GM18498 (cell line): Measurements from ENCODE around the gene DMRT1.
"Not testable (repeated sequence)": the region's sequence is repeated elsewhere in the genome, so short reads cannot be mapped to it uniquely, and the experiment has no call there.

Source experiments
- ATAC-seq: cut with Tn5 transposase; IDR thresholded peaks from one replicate; pipeline ENCODE4 v1.9.1; 2021; ENCODE audit warnings: mild to moderate bottlenecking, moderate library complexity; ENCODE audit not compliant: unreplicated experiment

The DMRT1 gene

DNA sequence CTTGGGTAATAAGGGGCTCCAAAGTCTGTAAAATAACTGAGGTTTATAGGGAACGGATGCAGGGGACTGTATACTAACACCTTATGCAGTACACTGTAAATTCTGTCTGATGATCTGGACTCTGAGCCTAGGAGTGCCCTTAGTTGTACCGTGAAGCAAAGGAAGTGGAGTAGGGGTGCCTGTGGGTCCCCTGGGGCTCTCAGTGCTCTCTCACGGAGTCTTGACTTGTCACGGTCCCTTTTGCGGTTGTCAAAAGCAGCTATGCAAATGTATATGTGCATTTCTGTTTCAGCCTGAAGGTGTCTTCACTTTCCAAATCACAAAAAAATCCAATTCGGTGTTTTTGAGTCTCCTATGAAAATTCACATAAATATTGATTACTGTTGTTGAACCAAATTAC is 17.8 kb downstream of the DMRT1 start:
- peak; percentile 100 for ATAC-seq

DNA sequence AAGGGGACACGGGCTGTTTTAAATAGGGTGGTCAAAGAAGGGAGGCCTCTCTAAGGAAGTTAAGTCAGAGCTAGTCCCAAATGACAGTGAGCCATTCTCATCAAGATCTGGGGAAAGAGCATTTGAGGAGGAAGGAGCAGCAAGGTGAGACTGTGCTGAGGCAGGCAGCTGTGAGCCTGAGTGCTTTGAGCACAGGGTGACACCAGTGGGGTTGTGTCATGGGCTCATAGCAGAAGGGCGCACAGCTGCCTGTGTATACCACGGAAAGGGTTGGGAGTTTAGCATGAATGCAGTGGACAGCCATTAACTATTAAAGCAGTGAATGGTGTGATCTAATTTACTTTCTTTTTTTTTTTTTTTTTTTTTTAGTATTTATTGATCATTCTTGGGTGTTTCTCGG is 19.2 kb downstream of the DMRT1 start:
- no peak for ATAC-seq

DNA sequence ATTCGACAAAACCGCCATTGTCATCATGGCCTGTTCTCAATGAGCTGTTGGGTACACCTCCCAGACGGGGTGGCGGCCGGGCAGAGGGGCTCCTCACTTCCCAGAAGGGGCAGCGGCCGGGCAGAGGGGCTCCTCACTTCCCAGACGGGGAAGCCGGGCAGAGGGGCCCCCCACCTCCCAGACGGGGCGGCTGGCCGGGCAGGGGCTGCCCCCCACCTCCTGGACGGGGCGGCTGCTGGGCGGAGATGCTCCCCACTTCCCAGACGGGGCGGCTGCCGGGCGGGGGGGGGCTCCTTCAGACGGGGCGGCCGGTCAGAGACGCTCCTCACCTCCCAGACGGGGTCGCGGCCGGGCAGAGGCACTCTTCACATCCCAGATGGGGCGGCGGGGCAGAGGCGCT is 20.0 kb downstream of the DMRT1 start:
- not testable (repeated sequence) for ATAC-seq

DNA sequence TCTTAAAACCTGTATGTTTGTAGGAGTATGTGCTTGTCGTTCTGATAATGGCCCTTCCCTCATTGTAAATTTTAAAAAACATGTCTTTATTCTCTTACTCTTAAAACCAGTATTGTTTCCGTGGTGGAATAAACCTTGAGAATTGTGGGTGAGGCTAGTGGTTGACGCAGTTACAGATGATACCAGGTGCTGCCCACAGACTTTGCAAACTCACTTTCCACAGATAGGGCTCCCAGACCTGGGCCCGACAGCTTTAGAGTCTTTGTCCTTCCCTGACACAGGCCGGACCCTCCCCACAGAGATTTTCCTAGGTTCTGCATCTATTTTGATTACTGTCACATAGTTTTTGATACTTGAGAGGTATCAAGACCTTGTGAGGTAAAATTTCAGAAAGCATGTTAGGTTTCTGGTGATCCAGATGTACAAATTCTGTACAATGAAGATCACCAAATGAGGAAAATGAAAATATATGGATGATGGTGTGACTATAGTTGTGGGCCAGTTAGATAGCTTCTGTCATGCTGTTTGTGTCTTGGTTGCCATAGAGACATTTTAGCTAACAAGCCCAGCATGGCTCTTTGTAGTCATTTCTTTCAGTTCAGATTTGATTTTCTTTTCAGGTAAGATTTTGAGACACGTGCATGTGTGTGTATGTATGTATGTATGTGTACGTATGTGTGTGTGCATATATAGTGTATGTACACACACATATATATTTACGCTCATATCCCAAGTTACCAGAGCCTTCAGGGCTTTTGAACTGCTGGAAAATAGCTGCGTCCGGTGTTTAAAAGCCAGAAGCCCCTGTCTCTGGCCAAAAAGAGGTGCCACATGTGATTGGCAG is 33.8 kb downstream of the DMRT1 start:
- no peak for ATAC-seq

DNA sequence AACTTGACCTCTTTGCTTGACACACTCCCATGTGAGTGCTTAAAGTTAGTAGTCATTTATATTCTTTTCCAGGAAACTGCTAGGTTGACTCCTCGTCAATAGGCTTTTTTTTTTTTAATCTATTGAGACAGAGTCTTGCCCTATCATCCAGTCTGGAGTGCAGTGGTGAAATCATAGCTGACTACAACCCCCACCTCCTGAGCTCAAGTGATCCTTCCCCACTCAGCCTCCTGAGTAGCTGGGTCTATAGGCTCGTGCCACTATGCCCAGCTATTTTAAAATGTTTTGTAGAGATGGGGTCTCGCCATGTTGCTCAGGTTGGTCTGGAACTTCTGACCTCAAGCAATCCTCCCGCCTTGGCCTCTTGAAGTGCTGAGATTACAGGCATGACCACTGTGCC is 34.9 kb downstream of the DMRT1 start:
- ATAC-seq: no peak

DNA sequence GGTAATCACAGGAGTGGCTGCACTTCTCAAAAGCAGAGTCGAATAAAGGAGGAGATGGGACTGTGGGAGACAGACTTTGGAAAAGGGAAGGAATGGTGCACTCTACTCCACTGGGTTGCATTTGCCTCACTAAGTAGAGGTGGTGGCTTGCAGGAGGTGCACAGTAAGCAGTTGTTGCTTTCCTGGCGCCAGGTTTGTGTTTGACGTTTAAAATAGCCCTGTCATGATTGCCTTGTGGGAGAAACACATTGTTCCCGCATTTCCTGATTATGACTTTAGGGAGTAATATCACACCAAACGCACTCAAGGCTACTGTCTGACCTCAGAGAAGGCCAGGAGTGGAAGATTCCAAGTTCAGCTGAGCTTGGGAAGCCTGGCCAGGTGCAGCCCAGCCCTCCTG is 36.7 kb downstream of the DMRT1 start:
- no peak for ATAC-seq

DNA sequence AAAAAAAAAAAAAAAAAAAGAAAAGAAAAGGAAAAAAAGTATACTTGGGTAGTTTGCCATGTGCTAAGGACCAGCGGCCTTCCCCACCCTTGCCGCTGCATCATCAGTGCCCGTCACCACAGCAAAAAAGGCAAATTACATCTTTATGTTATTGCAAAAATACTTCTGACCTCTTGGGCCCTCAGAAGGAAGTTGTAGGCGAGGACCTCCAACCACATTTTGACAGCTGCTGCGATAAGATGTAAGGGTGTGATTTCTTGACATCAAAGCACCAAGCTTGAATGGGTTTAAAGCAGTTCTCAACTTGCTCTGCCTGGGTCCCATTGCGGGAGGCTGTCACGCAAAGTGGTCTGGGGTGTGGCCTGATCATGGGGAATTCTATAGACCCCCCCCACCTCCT is 39.2 kb downstream of the DMRT1 start:
- no peak for ATAC-seq

DNA sequence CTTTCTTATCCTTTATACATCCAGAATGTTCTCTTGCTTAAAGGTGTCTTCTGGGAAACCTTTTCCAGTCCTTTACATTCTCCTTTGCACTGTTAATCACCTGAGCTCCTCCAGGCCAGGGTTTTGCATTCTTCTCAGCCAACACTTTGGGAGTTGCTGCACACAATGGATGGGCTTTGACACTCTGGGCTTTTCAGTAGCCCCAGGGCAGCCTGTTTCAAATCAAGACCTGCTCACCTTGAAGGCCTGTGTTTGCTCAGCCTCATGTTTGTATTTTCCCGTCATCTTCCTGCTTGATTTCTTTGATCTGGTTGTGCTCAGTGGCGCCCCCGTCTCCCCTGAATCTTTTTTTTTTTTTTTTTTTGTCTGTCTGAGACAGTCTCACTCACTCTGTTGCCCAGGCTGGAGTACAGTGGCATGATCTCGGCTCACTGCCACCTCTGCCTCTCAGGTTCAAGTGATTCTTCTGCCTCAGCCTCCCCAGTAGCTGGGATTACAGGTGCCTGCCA is 41.0 kb downstream of the DMRT1 start:
- ATAC-seq: no peak

DNA sequence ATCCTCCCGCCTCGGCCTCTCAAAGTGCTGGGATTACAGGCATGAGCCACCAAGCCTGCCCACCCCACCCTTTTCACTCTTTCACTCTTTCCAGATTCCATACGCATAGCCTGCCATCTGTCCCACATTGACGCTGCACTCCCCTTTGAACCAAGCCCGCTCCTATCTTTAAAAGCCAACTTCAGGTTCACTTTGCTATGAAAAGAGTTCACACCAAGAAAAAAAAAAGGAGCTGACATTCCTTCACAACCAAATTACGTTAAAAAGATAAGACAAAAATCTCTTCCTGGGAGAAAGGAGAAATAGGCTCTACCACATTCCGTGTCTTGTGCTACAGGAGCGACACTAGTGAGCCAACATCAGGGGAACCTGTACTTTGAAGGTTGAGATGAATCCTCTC is 41.5 kb downstream of the DMRT1 start:
- ATAC-seq: no peak

DNA sequence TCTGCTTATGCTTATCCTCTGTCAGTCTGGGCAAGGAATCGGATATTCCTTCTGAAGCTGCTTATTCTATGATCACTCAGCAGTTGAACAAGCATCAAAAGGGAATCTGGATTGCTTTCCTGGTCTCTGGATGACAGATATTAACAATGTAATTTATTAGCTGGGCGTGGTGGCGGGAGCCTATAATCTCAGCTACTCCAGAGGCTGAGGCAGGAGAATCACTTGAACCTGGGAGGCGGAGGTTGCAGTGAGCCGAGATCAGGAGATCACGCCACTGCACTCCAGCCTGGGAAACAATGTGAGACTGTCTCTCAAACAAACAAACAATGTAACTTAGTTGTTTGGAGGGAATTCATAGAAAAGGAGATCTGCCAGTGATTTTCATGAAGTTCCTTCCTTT is 45.4 kb downstream of the DMRT1 start:
- no peak for ATAC-seq

DNA sequence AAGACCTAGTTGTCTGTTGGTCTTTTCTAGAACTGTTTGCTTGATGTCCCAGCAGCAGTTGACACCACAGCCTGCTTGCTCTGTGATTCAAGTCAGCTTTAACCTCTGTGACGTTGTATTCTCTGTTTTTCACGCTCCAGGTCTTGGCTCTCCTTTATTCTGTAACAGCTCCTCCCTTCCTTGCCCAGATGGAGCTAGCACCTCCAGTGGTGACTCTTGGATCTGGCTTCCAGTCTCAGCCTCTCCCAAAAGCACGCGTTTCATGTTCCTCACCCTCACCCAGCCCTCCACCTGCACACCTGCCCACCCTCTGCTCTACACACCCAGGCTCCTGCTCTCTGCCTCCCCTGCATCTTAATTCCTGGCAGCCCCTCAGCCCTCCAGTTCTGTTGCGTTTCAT is 50.6 kb downstream of the DMRT1 start:
- no peak for ATAC-seq

DNA sequence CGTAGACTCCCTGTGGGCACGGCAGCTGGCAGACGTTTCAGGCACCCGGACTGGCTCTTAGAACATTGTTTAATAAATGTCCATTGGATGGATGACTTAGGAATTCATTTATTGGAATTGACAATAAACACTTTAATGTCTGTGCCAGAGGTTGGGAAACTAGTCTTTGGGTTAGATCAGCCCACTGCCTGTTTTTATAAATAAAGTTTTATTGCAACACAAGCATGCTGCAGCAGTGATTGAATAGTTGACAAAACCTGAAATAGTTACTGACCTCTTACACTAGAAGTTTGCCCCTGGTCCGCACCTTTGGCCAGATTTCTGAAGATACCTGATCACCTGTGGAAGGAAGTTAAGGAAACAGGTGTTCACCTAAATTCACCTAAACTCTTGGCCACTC is 51.6 kb downstream of the DMRT1 start:
- no peak for ATAC-seq

DNA sequence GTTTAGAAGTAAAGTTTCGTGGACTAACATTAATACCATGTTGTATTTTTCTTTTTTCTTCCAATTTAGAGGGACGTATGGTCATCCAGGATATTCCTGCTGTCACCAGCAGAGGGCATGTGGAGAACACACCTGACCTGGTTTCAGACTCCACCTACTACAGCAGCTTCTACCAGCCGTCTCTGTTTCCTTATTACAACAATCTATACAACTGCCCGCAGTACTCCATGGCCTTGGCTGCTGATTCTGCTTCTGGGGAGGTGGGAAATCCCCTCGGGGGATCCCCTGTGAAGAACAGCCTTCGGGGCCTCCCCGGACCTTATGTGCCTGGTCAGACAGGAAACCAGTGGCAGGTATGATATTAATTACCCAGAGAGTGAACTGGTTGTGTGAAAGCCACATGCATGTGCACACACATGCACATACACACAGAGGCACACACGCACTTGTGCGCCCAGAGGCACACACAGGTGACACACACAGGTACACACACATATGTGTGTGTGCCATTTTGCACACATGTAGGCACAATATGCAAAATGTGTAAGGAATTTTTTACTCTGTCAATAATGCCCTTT is 52.4 kb downstream of the DMRT1 start:
- peak; percentile 99 for ATAC-seq

DNA sequence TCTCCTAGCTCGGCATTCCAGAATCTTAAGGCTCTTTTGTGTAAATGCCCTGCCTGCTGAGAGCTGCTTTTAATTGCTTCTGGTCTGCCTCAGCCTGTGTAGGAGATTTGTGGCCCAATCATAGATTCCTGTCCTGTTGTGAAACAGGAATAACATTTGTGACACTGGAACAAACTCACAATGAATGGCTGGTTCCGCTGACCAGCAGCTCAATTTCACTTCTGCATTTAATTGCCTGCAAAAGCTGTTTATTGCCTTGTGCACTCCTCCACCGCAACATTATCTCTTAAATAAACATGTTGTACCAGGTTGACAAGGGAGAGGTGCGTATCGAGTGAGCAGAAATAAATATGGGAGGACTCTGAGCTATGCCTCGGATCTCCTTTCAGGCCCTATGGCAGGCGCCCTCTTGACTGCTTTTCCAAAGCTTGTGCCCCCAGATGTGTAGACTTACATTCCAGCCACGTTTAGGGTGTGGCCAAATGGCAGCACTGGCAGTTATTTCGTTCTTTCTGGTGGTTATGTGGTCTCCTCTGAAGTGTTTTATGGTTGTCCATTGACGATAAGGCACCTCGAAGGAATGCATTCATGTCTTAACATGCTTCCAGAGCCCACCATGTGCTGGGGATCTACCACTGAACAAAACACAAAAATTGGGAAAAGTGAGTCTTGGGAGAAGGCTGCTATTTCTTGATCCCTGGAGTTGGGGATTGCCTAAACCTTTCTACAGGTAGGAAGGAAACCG is 58.1 kb downstream of the DMRT1 start:
- no peak for ATAC-seq

DNA sequence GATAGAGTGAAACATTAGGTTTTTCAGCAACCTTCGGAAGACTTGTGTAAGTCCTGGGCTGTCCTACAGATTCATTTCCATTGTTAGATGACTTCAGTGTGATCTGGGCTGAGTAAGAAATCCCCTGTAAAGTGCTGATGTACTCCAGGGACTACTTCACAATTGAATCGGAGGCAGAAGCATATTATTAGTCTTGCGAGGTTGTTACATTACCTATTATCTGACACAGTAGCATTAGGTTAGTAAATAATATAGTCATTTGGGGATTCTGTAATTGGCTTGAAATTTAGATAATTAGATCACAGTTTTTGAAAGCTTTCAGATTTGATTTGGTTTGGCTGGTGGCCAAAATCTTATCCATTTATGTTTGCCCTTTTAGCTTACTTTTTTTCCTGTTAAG is 62.4 kb downstream of the DMRT1 start:
- ATAC-seq: no peak

DNA sequence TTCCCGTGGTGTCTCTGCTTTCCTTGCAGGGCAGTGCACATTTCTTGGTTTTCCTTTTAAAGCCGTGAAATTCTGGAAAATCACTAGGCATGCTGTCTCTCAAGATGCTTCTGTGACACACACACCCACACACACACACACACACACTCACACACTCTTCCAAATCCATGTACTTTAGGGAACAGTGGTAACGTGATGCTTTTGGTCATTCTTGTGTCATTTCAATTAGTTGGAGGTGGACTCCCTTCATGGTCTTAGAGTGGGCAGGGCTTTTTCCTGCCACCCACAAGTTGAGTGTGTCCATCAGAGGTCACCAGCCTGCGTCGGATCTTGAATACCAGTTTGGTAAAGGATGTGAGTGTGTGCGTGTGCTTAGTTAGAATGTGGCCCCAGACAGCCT is 64.4 kb downstream of the DMRT1 start:
- no peak for ATAC-seq

DNA sequence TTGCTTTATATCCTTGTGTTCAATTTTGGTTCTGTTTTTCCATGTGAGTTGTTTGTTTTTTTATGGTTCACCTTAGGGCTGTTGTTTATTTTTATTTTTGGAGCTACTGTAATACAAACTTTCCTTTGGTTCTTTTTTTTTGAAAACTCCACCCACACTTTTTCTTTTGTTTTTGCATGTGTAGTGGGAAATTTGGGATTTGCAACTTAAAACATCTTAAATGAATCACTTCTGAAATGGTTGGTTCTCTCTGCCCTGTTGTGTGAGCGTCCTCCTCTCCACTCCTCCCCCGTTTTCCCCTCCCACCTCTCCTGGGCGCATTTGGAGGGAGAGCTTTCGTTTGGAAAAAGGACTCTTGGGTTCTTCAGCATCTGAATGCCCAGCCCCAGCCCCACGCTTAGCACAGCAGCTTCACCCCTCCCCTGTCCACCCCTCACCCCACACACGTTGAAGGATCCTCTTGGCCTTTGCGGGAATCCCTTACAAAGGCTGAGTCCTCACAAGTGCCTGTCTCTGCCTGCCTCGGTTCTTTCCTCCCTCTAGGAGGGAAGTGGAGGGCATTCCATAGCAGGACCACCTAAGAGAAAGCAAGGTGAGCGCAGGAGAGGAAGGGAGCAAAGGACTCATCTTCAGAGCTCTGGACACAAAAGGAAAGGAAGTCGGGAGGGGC is 67.2 kb downstream of the DMRT1 start:
- no peak for ATAC-seq

DNA sequence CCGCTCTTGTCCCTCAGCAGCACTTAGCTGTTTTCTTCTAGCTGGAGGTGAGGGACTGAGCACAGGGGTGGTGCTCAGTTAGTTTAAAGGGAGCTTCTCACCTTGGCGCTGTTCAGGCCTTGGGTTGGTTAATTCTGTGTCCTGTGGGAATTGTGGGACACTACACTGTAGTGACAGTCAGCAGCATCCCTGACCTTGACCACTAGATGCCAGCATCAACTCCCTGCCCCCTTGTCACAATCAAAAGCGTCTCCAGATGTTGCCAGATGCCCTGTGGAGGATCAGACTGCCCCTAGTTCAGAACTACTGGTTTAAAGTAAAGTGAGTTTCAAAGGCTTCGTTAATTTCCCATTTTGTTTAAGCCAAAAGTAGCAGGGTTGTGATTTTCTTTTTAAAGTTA is 69.5 kb downstream of the DMRT1 start:
- no peak for ATAC-seq

DNA sequence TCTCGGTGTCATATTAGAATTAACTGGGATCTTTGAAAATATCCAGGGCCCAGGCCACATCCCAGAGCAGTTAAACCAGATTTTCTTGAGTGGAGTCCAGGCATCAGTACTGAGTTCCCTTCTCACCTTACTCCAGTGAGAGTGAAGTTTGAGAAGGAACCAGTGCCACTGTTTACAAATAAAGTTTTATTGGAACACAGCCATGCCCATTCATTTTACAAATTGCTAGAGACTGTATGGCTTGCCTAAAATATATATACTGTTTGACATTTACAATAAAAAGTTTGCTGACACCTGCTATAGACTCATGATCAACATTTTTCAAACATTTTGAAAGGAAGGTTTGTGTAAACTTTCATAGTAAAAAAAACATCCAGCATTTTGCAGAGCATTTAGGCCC is 71.3 kb downstream of the DMRT1 start:
- no peak for ATAC-seq

DNA sequence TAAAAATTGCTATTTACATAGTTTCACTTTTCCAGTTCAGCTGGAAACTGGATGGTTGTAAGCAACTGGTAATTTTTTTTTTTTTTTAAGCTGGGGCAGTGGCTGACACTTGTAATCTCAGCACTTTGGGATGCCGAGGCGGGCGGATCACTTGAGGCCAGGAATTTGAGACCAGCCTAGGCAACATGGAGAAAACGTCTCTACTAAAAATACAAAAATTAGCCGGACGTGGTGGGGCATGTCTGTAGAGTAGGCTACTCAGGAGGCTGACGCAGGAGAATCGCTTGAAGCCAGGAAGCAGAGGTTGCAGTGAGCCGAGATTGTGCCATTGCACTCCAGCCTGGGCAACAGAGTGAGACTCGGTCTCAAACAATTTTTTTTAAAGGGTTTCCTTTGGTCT is 72.0 kb downstream of the DMRT1 start:
- ATAC-seq: not testable (repeated sequence)

DNA sequence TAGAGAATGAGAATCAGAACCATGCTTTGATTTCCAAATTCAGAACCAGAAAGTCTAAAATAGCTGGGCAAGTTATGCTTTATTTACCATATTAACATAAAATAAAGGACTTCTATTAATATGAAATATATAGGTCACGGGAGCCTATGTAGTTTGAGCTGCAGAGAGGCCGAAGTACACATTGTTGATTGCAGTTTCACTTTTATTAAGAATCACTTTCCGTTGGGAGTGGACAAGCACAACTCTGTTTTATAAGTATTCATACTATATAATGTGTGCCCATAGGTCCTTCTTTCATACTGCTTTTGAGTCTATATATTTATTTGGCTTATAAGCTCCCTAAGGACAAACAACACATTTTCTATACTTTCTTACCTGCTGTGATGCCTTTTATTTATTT is 76.2 kb downstream of the DMRT1 start:
- ATAC-seq: no peak
